Fibroblast of lung (primary cell): ENCODE results near the gene BIRC3.

ENCODE experiments used
- EZH2 ChIP-seq: IDR thresholded peaks from 2 replicates; pipeline ENCODE4 v1.5.1; 2012; ENCODE audit warnings: low read length, control low read depth, mild to moderate bottlenecking; ENCODE audit errors: missing control alignments
- TF ChIP-seq, protein P1 (sequence below), 2 donors: IDR thresholded peaks in 1 of 2; conservative IDR thresholded peaks in 1 of 2; 1 replicate in 1 of 2; 2 replicates in 1 of 2; pipeline ENCODE4 v1.5.1; 2011 to 2012; ENCODE audit warnings: low read length in 2 of 2, control low read depth in 1 of 2, inconsistent platforms in 1 of 2, low read depth in 1 of 2, mild to moderate bottlenecking in 1 of 2

DNA sequence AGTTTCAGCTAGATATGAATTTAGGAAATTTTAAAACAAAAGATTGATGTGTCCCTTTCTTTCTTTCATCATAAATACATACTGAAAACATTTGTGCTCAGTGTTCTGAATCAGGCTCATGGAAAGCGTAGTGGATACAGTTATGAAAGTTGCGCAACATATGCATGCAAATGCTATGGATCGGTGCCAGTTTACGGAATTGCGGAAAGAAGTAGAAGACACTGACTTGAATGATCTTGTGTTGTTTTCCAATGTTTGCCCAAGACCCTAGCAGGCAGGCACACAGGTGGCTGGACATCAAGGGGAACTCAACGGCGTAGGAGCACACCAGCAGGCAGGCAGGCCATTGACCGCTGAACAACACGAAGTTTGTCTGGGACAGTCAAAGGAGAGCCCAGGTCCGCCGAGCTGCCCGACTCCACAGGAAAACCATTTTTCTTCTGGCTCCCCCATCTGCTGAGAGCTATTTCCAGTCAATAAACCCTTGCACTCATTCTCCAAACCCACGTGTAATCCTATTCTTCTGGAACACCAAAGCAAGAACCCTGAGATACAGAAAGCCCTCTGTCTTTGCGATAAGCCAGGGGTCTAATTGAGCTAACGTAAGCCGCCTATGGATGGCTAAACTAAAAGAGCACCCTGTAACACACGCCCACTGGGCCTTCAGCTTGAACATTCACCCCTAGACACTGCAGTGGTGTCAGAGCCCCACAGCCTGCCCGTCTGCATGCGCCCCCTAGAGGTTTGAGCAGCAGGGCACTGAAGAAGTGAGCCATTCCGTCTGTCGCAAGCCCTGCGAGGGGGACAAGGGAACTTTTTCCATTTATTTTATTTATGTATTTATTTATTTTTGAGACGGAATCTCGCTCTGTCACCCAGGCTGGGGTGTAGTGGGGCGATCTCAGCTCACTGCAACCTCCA is 7.4 kb upstream of the BIRC3 start:
- TF ChIP-seq, protein P1, sequence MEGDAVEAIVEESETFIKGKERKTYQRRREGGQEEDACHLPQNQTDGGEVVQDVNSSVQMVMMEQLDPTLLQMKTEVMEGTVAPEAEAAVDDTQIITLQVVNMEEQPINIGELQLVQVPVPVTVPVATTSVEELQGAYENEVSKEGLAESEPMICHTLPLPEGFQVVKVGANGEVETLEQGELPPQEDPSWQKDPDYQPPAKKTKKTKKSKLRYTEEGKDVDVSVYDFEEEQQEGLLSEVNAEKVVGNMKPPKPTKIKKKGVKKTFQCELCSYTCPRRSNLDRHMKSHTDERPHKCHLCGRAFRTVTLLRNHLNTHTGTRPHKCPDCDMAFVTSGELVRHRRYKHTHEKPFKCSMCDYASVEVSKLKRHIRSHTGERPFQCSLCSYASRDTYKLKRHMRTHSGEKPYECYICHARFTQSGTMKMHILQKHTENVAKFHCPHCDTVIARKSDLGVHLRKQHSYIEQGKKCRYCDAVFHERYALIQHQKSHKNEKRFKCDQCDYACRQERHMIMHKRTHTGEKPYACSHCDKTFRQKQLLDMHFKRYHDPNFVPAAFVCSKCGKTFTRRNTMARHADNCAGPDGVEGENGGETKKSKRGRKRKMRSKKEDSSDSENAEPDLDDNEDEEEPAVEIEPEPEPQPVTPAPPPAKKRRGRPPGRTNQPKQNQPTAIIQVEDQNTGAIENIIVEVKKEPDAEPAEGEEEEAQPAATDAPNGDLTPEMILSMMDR (conservative IDR thresholded peaks at IDR 0.05 in 1 of 2, IDR thresholded peaks at IDR 0.05 in 1 of 2; ENCODE audit: low read depth in 1 of 2, low read length in 2 of 2): no peak
- TF ChIP-seq EZH2: no peak
